H9 (cell line): ENCODE results near the gene CTNNBL1. TPM values are rescaled to one million over a fixed set of nuclear protein-coding genes. Genes with fewer than 3 reads are reported as not detected.

ENCODE experiments used
- DNase-seq: peaks from one replicate; pipeline ENCODE4 v3.0.0-alpha.2; 2017
- H2AFZ ChIP-seq: one replicate; pipeline ENCODE4 v1.6.1; 2013; ENCODE audit warnings: mild to moderate bottlenecking, low read length, control low read depth, moderate library complexity
- H2AK5ac ChIP-seq: 2 replicates; pipeline ENCODE4 v1.6.1; 2013; ENCODE audit warnings: low read length, control low read depth, mixed read lengths; ENCODE audit not compliant: insufficient read length
- H2BK120ac ChIP-seq: one replicate; pipeline ENCODE4 v1.6.1; 2013; ENCODE audit warnings: low read depth, mild to moderate bottlenecking, low read length, control low read depth, inconsistent platforms; ENCODE audit not compliant: poor library complexity, severe bottlenecking
- H2BK12ac ChIP-seq: 2 replicates; pipeline ENCODE4 v1.6.1; 2013; ENCODE audit warnings: low read length, control low read depth, mixed read lengths, low read depth; ENCODE audit not compliant: insufficient read length
- H2BK15ac ChIP-seq: 2 replicates; pipeline ENCODE4 v1.6.1; 2013; ENCODE audit warnings: low read depth, low read length, control low read depth
- H2BK20ac ChIP-seq: one replicate; pipeline ENCODE4 v1.6.1; 2013; ENCODE audit warnings: low read depth, mild to moderate bottlenecking, low read length, control low read depth, inconsistent platforms; ENCODE audit not compliant: poor library complexity, severe bottlenecking
- H2BK5ac ChIP-seq: 2 replicates; pipeline ENCODE4 v1.6.1; 2013; ENCODE audit warnings: low read length, control low read depth, mixed read lengths; ENCODE audit not compliant: insufficient read length
- H3K14ac ChIP-seq: 2 replicates; pipeline ENCODE4 v1.6.1; 2013; ENCODE audit warnings: low read length, control low read depth; ENCODE audit not compliant: insufficient read depth
- H3K18ac ChIP-seq: 2 replicates; pipeline ENCODE4 v1.6.1; 2013; ENCODE audit warnings: low read depth, mild to moderate bottlenecking, mixed read lengths, low read length, control low read depth; ENCODE audit not compliant: insufficient read length
- H3K23ac ChIP-seq: 2 replicates; pipeline ENCODE4 v1.6.1; 2013; ENCODE audit warnings: low read length, control low read depth, mixed read lengths, low read depth; ENCODE audit not compliant: insufficient read length
- H3K23me2 ChIP-seq: 2 replicates; pipeline ENCODE4 v1.6.1; 2013; ENCODE audit warnings: low read depth, mild to moderate bottlenecking, mixed read lengths, low read length, control low read depth; ENCODE audit not compliant: insufficient read length, poor library complexity, severe bottlenecking
- H3K27ac ChIP-seq: 2 replicates; pipeline ENCODE4 v1.5.1; 2013; ENCODE audit warnings: low read length, control low read depth, mixed read lengths, low read depth; ENCODE audit not compliant: insufficient read length
- H3K27me3 ChIP-seq: 2 replicates; pipeline ENCODE4 v1.6.1; 2013; ENCODE audit warnings: low read length, control low read depth, inconsistent platforms; ENCODE audit not compliant: insufficient read depth
- H3K4ac ChIP-seq: 2 replicates; pipeline ENCODE4 v1.6.1; 2013; ENCODE audit warnings: low read depth, mild to moderate bottlenecking, control low read depth, inconsistent platforms, low read length, moderate library complexity
- H3K4me1 ChIP-seq: 2 replicates; pipeline ENCODE4 v1.6.1; 2013; ENCODE audit warnings: low read length, control low read depth, inconsistent platforms; ENCODE audit not compliant: insufficient read depth
- H3K4me2 ChIP-seq: 2 replicates; pipeline ENCODE4 v1.6.1; 2013; ENCODE audit warnings: low read length, control low read depth, mixed read lengths; ENCODE audit not compliant: insufficient read length, insufficient read depth
- H3K56ac ChIP-seq: 2 replicates; pipeline ENCODE4 v1.6.1; 2013; ENCODE audit warnings: low read depth, mild to moderate bottlenecking, mixed read lengths, low read length, control low read depth; ENCODE audit not compliant: insufficient read length
- H3K79me1 ChIP-seq: 2 replicates; pipeline ENCODE4 v1.6.1; 2013; ENCODE audit warnings: low read depth, mild to moderate bottlenecking, moderate library complexity, low read length, control low read depth, inconsistent platforms; ENCODE audit not compliant: insufficient read depth, poor library complexity, severe bottlenecking
- H3K79me2 ChIP-seq: 2 replicates; pipeline ENCODE4 v1.6.1; 2013; ENCODE audit warnings: low read length, control low read depth, inconsistent platforms; ENCODE audit not compliant: insufficient read depth
- H3K9ac ChIP-seq: 2 replicates; pipeline ENCODE4 v1.6.1; 2013; ENCODE audit warnings: low read length, control low read depth, mixed read lengths; ENCODE audit not compliant: insufficient read length; ENCODE audit errors: extremely low read depth
- H3K9me3 ChIP-seq: one replicate; pipeline ENCODE4 v1.6.1; 2013; ENCODE audit warnings: low read depth, low read length, inconsistent platforms; ENCODE audit not compliant: control insufficient read depth
- H3T11ph ChIP-seq: one replicate; pipeline ENCODE4 v1.6.1; 2013; ENCODE audit warnings: mild to moderate bottlenecking, low read length, control low read depth, inconsistent platforms
- H4K20me1 ChIP-seq: one replicate; pipeline ENCODE4 v1.6.1; 2013; ENCODE audit not compliant: control insufficient read depth, insufficient read length, insufficient read depth
- H4K5ac ChIP-seq: 2 replicates; pipeline ENCODE4 v1.6.1; 2013; ENCODE audit warnings: low read depth, mild to moderate bottlenecking, mixed read lengths, low read length, control low read depth; ENCODE audit not compliant: insufficient read length
- H4K8ac ChIP-seq: replicated peaks from 2 replicates; pipeline ENCODE4 v1.6.1; 2013; ENCODE audit warnings: low read length, control low read depth, mixed read lengths, low read depth; ENCODE audit not compliant: insufficient read length
- H4K91ac ChIP-seq: 2 replicates; pipeline ENCODE4 v1.6.1; 2013; ENCODE audit warnings: low read depth, mild to moderate bottlenecking, moderate library complexity, mixed read lengths, low read length, control low read depth; ENCODE audit not compliant: insufficient read length
- H3K27ac Mint-ChIP-seq, 3 experiments: 2 replicates in 2 of 3; 3 replicates in 1 of 3; pipeline ENCODE4 v1.8.0; 2020 to 2021; ENCODE audit warnings: mixed read lengths in 3 of 3, mild to moderate bottlenecking in 1 of 3, moderate library complexity in 1 of 3
- H3K27me3 Mint-ChIP-seq: 2 replicates; pipeline ENCODE4 v1.8.0; 2021; ENCODE audit warnings: low read depth, mild to moderate bottlenecking, moderate library complexity, mixed read lengths
- H3K36me3 Mint-ChIP-seq, 3 experiments: 2 replicates in 2 of 3; 3 replicates in 1 of 3; pipeline ENCODE4 v1.8.0; 2020 to 2021; ENCODE audit warnings: low read depth in 3 of 3, mixed read lengths in 3 of 3; ENCODE audit not compliant: insufficient read depth in 1 of 3
- H3K4me1 Mint-ChIP-seq, 2 experiments: 2 replicates each; pipeline ENCODE4 v1.8.0; 2020; ENCODE audit warnings: mixed read lengths in 2 of 2
- H3K4me3 Mint-ChIP-seq, 2 experiments: 2 replicates in 1 of 2; 3 replicates in 1 of 2; pipeline ENCODE4 v1.8.0; 2020 to 2021; ENCODE audit warnings: mild to moderate bottlenecking in 2 of 2, mixed read lengths in 2 of 2, moderate library complexity in 1 of 2
- H3K9me3 Mint-ChIP-seq, 2 experiments: 2 replicates in 1 of 2; 3 replicates in 1 of 2; pipeline ENCODE4 v1.8.0; 2020; ENCODE audit warnings: mild to moderate bottlenecking in 2 of 2, mixed read lengths in 2 of 2, moderate library complexity in 1 of 2
- CTCF ChIP-seq: fragments of 200-600 bp; sonication (generic); conservative IDR thresholded peaks from 3 replicates; pipeline ENCODE4 v1.8.0; 2021; ENCODE audit warnings: antibody characterized with exemption, mild to moderate bottlenecking
- WGBS: extraction: QIAGEN DNeasy Blood & Tissue Kit; methylation state at CpG from one replicate; pipeline ENCODE4 v1.1.7; 2013; ENCODE audit warnings: missing lambda C conversion rate, low lambda C conversion rate, mixed read lengths; ENCODE audit not compliant: insufficient read length; ENCODE audit errors: extremely low coverage; 5-methylcytosine and 5-hydroxymethylcytosine counted together
- total RNA-seq: library from RNA; stranded (reverse); gene quantifications from 2 replicates; pipeline ENCODE4 v1.2.1, GENCODE V29; 2021

Gene CTNNBL1
- total RNA-seq, 1 experiment from 2014 or later, result 67.2 TPM

GRCh38 chr20:37827605-37828004, 133.8 kb downstream of the CTNNBL1 start:
- H3K9me3 ChIP-seq, result no peaks in the 10 kb centered on the region
- no CpG with 5 or more reads among the region's 3 CpGs for WGBS

More at GRCh38 chr20:37827605-37828004, 133.8 kb downstream of the CTNNBL1 start:
- no peak overlapping the region for H3K4ac ChIP-seq
- no peak overlapping the region for H3K9ac ChIP-seq
- H3K27me3 ChIP-seq, result no peaks in the 10 kb centered on the region
- H2BK20ac ChIP-seq, result no peak overlapping the region
- no peak overlapping the region for H2BK12ac ChIP-seq
- DNase-seq, result no peak
- H4K5ac ChIP-seq, result no peak overlapping the region
- H3K56ac ChIP-seq, result no peak overlapping the region
- H3K23ac ChIP-seq, result no peak overlapping the region
- H2BK15ac ChIP-seq, result no peak overlapping the region
- H3K4me1 ChIP-seq, result no peaks in the 10 kb centered on the region
- Mint-ChIP-seq H3K9me3 (no peaks in the 10 kb centered on the region), H3K4me3 (no peak overlapping the region), H3K27me3 (no peaks in the 10 kb centered on the region), H3K36me3 (no peaks in the 10 kb centered on the region), H3K4me1 (peaks cover 11 to 12% of the 10 kb centered on the region in 2 experiments), H3K27ac (no peak overlapping the region)
- H3K79me2 ChIP-seq, result no peaks in the 10 kb centered on the region
- no peak for TF ChIP-seq CTCF
- H3K79me1 ChIP-seq, result no peaks in the 10 kb centered on the region
- H3T11ph ChIP-seq, result no peak overlapping the region
- H2AK5ac ChIP-seq, result no peak overlapping the region
- H4K20me1 ChIP-seq, result no peaks in the 10 kb centered on the region
- H3K23me2 ChIP-seq, result no peaks in the 10 kb centered on the region
- H2AFZ ChIP-seq, result no peak overlapping the region
- no peak overlapping the region for H4K91ac ChIP-seq
- no peak overlapping the region for H3K27ac ChIP-seq
- no peak overlapping the region for H3K18ac ChIP-seq
- H3K4me2 ChIP-seq, result no peak overlapping the region
- no peak overlapping the region for H4K8ac ChIP-seq
- H2BK5ac ChIP-seq, result no peak overlapping the region
- no peak overlapping the region for H2BK120ac ChIP-seq
- H3K14ac ChIP-seq, result peak overlapping the region; percentile 34; the same call in 1 of the 2 replicates
